ENCODE measurements around the gene TIGD6.

- no peak for TF ChIP-seq CTCF (IDR thresholded peaks at IDR 0.05; ENCODE audit: low read depth, low read length, missing input control)
- TF ChIP-seq ATF3 (IDR thresholded peaks at IDR 0.05), result no peak
- no peak for TF ChIP-seq EGR1 (IDR thresholded peaks at IDR 0.05; ENCODE audit: low read depth in 2 of 2)
- TF ChIP-seq MAX (IDR thresholded peaks at IDR 0.05), result no peak
These were observed 42.6 kb downstream of the TIGD6 start for GRCh38 chr5:149957855-149958254.
